Right cardiac atrium (tissue), 5 donors: Measurements from ENCODE around the gene ZSCAN21. TPM values are rescaled to one million over a fixed set of nuclear protein-coding genes. Genes with fewer than 3 reads are reported as not detected.
A peak's percentile ranks its signal among the peaks of the same experiment; 100 is the strongest.
"Not testable (repeated sequence)": the region's sequence is repeated elsewhere in the genome, so short reads cannot be mapped to it uniquely, and the experiment has no call there.

Experiments used
- ATAC-seq, 2 donors: fragments of 200-7000 bp; cut with Tn5 transposase; one replicate each; pipeline versions ENCODE4 v1.8.0 to v1.9.1; 2020; ENCODE audit warnings: moderate library complexity in 2 of 2, mild to moderate bottlenecking in 1 of 2
- DNase-seq, 3 donors: peaks; one replicate each; pipeline ENCODE4 v3.0.0-alpha.2; 2020
- H3K27ac ChIP-seq: one replicate; pipeline ENCODE4 v1.5.1; 2013; ENCODE audit warnings: mild to moderate bottlenecking, low read length, control low read depth, moderate library complexity
- H3K27me3 ChIP-seq: one replicate; pipeline ENCODE4 v1.6.1; 2013; ENCODE audit not compliant: control insufficient read depth, insufficient read depth
- H3K4me1 ChIP-seq: one replicate; pipeline ENCODE4 v1.6.1; 2013; ENCODE audit warnings: low read length; ENCODE audit not compliant: control insufficient read depth, insufficient read depth
- H3K4me3 ChIP-seq: one replicate; pipeline ENCODE4 v1.5.1; 2013; ENCODE audit warnings: low read length, control low read depth
- H3K9me3 ChIP-seq: one replicate; pipeline ENCODE4 v1.6.1; 2013; ENCODE audit warnings: low read length; ENCODE audit not compliant: control insufficient read depth
- WGBS: extraction: QIAGEN DNeasy Blood & Tissue Kit; methylation state at CpG from one replicate; pipeline ENCODE4 v1.1.7; 2013; 5-methylcytosine and 5-hydroxymethylcytosine counted together
- intact Hi-C, 4 donors: fragments of 100-400 bp; cut with DNase I; formaldehyde crosslinking; loops; one replicate each; pipeline versions ENCODE4 v1.11.0 to v1.14.0; 2022 to 2023
- long read RNA-seq, 4 donors: library from polyadenylated mRNA; unstranded; transcript quantifications; one replicate each; pipeline ENCODE4 v2.0.0, GENCODE V29; 2020 to 2021
- polyA plus RNA-seq: library from polyadenylated mRNA; stranded (reverse); fragments of 200-250 nt; gene quantifications from one replicate; pipeline ENCODE4 v1.2.3, GENCODE V29; 2013
- total RNA-seq, 4 donors: library from RNA; stranded (reverse); fragmentation: NEBNext Ultra II Directional; extraction: Animal tissue kit (Norgen Biotek cat#: 25700); gene quantifications; one replicate each; pipeline ENCODE4 v1.2.1, GENCODE V29; 2021
- donor health status: healthy with polysubstance abuse.
- donor health status: DM: no; HTN: yes; CAD: no.
- donor health status: DM: no; HTN: no; CAD: no.
- donor health status: DM: no; HTN: yes; CAD: no; lungs with severe emphysema.
- donor health status: DM: yes; HTN: yes; CAD: no.

ZSCAN21 gene
- total RNA-seq (1 to 10 TPM; 7.1 to 8.6 (median 7.7) TPM), polyA plus RNA-seq (6.2 TPM)
- long read RNA-seq, donor 1, transcript ZSCAN21-201 (4 exons, 2,005 nt) = major isoform, 5 of 22 reads
- long read RNA-seq, donor 1, partial matches to known transcripts = 1 of 22 reads
- long read RNA-seq, donor 1, other reads (novel, unspliced or antisense) = 16 of 22 reads
- long read RNA-seq, donor 2, partial matches to known transcripts = 3 of 9 reads
- long read RNA-seq, donor 2, other reads (novel, unspliced or antisense) = 4 of 9 reads
- long read RNA-seq, donor 3, transcript ZSCAN21-201 (4 exons, 2,005 nt) = major isoform, 6 of 31 reads
- long read RNA-seq, donor 3, partial matches to known transcripts = 6 of 31 reads
- long read RNA-seq, donor 3, other reads (novel, unspliced or antisense) = 19 of 31 reads
- long read RNA-seq, donor 4, partial matches to known transcripts = 1 of 10 reads
- long read RNA-seq, donor 4, other reads (novel, unspliced or antisense) = 7 of 10 reads

- peak within 1 kb of the TSS; percentile 91 for H3K27ac ChIP-seq
- 1% methylated on average over 47 of the region's 47 CpGs for WGBS
- intact Hi-C loops = no loop called here
- no peaks in the 10 kb centered on the region for H3K9me3 ChIP-seq
- H3K27me3 ChIP-seq = no peaks in the 10 kb centered on the region
- peak; percentile 89 to 96 (median 96) for DNase-seq
- no peaks in the 10 kb centered on the region for H3K4me1 ChIP-seq
- H3K4me3 ChIP-seq = peak within 1 kb of the TSS; percentile 82
- ATAC-seq = peak; percentile 98 to 99
These were observed at the start of gene ZSCAN21 for GRCh38 chr7:100049441-100050291. ZSCAN21 (plus strand) TSS chr7:100049774; CDS start chr7:100057007, 7,233 bp downstream.

DNA sequence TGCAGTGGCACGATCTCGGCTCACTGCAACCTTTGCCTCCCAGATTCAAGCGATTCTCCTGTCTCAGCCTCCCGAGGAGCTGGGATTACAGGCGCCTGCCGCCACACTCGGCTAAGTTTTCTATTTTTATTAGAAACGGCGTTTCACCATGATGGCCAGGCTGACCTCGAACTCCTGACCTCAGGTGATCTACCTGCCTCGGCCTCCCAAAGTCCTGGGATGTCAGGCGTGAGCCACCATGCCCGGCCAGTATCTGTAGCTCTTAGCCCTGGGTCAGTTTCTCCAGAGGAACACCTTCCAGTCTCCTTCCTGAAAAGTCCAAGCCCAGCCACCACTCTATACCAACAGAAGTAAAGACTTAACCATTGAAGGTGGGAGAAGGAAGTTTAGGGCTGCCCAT, 49.3 kb upstream of the ZSCAN21 start:
- 88% methylated on average over 13 of the region's 13 CpGs for WGBS
- Histone ChIP-seq H3K9me3 (no peaks in the 10 kb centered on the region), H3K27me3 (no peaks in the 10 kb centered on the region), H3K27ac (no peak overlapping the region), H3K4me1 (no peaks in the 10 kb centered on the region), H3K4me3 (no peak overlapping the region)
- DNase-seq (no peak), ATAC-seq (no peak)
- intact Hi-C loops = no loop called here

DNA sequence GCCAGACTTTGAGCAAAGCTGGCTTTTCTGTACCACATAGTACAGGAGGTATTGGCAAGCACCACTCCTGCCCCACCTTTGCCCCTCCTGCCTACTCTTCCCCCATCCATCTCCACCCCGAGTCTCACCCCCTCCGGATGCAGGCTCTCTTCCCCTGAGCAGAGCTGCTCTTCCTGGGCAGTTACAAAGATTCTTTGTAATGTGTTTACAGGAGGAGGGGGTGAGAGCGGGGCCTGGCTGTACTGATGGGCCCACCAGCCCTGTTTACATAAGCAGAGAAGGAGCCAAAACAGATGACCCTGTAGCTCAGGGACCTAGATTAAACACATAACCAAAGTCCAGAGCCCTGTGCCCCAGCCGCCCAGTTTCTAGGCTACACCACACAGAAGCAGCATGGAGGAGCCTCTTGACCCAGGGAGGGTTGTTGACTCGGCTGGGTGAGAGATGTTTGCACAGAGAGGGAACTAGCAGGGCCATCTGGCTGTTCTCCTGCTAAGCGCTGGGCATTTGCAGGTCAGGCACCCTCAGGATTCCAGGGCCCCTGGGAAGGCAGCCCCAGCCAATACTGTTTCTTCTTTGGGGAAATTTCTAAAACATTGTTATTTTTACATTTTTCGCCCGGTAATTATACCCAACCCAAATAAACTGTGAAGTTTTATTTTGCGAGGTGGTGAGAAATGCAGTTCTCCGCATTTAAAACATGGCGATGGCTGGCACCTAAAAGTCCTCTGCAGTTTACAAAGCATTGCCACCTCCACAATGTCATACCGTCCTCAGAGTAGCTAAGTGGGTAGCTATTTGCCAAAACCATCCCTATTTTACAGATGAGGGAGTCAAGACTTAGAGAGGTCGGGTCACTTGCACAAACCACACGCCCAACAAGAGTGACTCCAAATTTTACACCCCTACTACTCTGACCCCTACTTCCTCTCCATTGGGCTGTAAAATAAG, 45.6 kb upstream of the ZSCAN21 start:
- intact Hi-C loops = no loop called here
- H3K9me3 ChIP-seq = no peaks in the 10 kb centered on the region
- no peaks in the 10 kb centered on the region for H3K4me1 ChIP-seq
- no peak overlapping the region for H3K4me3 ChIP-seq
- H3K27ac ChIP-seq = no peak overlapping the region
- ATAC-seq (peak in 1 of 2 donors; percentile 64), DNase-seq (no peak)
- WGBS = 64% methylated on average over 14 of the region's 14 CpGs
- no peaks in the 10 kb centered on the region for H3K27me3 ChIP-seq

GRCh38 chr7:100007887-100008286, 41.7 kb upstream of the ZSCAN21 start:
- Histone ChIP-seq H3K27ac (no peak overlapping the region), H3K4me3 (no peak overlapping the region), H3K4me1 (no peaks in the 10 kb centered on the region), H3K9me3 (no peaks in the 10 kb centered on the region), H3K27me3 (no peaks in the 10 kb centered on the region)
- intact Hi-C loops = no loop called here
- 80% methylated on average over 3 of the region's 3 CpGs for WGBS
- DNase-seq = no peak
- ATAC-seq = no peak

DNA sequence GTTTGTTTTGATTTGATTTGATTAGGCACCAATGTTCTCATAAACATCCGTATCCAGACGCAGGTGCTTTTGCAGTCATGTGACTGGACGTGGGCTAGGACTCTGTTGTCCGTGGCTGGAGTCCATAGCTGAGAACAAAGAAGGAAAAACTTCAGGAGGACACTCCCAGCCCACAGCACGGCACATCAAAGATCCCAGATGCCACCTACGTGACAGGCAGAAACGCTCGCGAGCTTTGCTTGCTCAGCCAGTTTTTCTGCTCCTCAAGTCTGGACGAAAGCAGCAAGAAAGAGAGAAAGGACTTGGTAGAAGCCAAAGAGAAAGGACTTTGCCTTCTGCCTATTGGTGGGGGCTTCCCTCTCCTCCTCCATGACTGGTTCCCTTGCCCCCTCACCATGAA, 41.0 kb upstream of the ZSCAN21 start:
- DNase-seq (no peak), ATAC-seq (no peak)
- H3K27ac ChIP-seq = no peak overlapping the region
- 61% methylated on average over 10 of the region's 10 CpGs for WGBS
- intact Hi-C loops = no loop called here
- H3K9me3 ChIP-seq = no peaks in the 10 kb centered on the region
- H3K27me3 ChIP-seq = no peaks in the 10 kb centered on the region
- H3K4me1 ChIP-seq = no peaks in the 10 kb centered on the region
- H3K4me3 ChIP-seq = no peak overlapping the region

DNA sequence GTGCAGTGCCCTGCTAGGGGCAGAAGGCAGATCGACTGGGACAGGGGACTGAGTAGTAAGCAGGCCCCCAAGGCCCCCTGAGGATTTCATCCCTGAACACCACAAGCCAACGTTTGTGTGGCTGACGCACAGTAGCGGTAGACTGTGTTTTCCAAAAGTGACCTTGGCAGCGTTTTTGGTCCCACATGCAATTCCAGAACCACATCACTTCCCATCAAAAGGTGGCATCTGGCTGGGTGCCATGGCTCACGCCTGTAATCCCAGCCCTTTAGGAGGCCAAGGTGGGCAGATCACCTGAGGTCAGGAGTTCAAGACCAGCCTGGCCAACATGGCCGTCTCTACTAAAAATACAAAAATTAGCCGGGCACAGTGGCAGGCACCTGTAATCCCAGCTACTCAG, 39.6 kb upstream of the ZSCAN21 start:
- ATAC-seq, H3K9me3 ChIP-seq, DNase-seq, intact Hi-C loops, H3K4me1 ChIP-seq, H3K4me3 ChIP-seq, H3K27ac ChIP-seq, H3K27me3 ChIP-seq: not testable (repeated sequence)
- WGBS = 78% methylated on average over 8 of the region's 8 CpGs

DNA sequence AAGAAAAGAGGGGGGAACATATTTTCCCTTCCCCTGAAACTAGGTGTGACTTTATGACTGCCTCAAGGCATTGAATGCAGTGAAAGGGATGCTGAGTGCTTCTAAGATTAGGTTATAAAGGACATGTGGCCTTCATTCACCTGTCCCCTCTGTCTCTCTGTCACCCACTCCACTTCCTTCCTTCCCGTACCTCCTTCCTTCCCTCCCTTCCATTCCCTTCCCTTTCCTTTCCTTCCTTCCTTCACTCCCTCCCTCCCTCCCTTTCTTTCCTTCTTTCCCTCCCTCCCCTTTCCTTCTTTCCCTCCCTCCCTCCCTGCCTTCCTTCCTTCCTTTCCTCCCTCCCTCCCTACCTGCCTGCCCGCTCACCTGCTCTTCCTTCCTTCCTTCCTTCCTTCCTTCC, 38.7 kb upstream of the ZSCAN21 start:
- no peak for DNase-seq

DNA sequence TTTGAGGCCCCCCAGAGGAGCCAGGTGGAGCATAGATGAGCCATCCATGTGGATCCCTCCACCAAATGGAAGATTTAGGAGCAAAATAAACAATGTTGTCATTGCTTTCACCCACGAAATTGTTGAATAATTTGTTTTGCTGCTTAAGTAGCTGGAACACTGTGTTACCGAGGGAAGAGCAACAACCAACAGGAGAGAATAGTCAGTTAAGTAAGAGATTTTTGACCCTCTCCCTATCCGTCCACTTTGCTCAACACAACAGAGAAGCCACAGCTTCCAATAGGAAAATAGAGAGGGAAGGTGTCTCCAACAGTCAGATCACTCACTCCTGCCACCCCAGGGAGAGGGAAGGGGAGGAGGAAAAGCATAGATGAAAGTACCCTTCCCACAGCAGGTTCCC, 38.1 kb upstream of the ZSCAN21 start:
- DNase-seq (no peak), ATAC-seq (no peak)
- H3K27me3 ChIP-seq = no peaks in the 10 kb centered on the region
- no peaks in the 10 kb centered on the region for H3K4me1 ChIP-seq
- H3K27ac ChIP-seq = no peak overlapping the region
- H3K9me3 ChIP-seq = no peaks in the 10 kb centered on the region
- WGBS = 64% methylated on average over 3 of the region's 3 CpGs
- intact Hi-C loops = no loop called here
- no peak overlapping the region for H3K4me3 ChIP-seq

More for the DNA sequence above, 38.7 kb upstream of the ZSCAN21 start:
- intact Hi-C loops = no loop called here
- no peaks in the 10 kb centered on the region for H3K9me3 ChIP-seq
- no peaks in the 10 kb centered on the region for H3K4me1 ChIP-seq
- 59% methylated on average over 2 of the region's 2 CpGs for WGBS
- H3K4me3 ChIP-seq = no peak overlapping the region
- no peaks in the 10 kb centered on the region for H3K27me3 ChIP-seq
- no peak overlapping the region for H3K27ac ChIP-seq
- ATAC-seq = no peak

GRCh38 chr7:100012385-100013327, 36.9 kb upstream of the ZSCAN21 start:
- H3K9me3 ChIP-seq, DNase-seq, intact Hi-C loops, H3K4me3 ChIP-seq, H3K27ac ChIP-seq, H3K27me3 ChIP-seq, ATAC-seq, H3K4me1 ChIP-seq: not testable (repeated sequence)
- WGBS = 78% methylated on average over 14 of the region's 14 CpGs

DNA sequence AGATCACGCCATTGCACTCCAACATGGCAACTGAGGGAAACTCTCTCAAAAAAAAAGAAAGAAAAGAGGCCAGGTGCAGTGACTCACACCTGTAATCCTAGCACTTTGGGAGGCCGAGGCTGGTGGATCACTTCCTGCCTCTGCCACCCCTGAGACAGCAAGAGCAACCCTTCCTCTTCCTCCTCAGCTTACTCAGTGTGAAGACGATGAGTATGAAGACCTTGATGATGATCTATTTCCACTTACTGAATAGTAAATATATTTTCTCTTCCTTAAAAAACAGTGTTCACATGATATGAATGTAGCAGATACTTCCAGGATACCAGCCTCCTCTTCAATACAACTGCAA, 36.3 kb upstream of the ZSCAN21 start:
- ATAC-seq (no peak), DNase-seq (no peak)
- Histone ChIP-seq H3K27me3 (no peaks in the 10 kb centered on the region), H3K27ac (no peak overlapping the region), H3K4me1 (peaks cover 2% of the 10 kb centered on the region), H3K4me3 (no peak overlapping the region), H3K9me3 (no peaks in the 10 kb centered on the region)
- intact Hi-C loops = no loop called here
- 78% methylated on average over 3 of the region's 3 CpGs for WGBS
